SIG-M5 (cell line): ENCODE results near the gene REEP1.
"Not testable (repeated sequence)": the region's sequence is repeated elsewhere in the genome, so short reads cannot be mapped to it uniquely, and the experiment has no call there.

Experiments
- DNase-seq: peaks from one replicate; lab custom pipeline; 2025; lab: John Stamatoyannopoulos, UW

Gene REEP1

GRCh38 chr2:86224645-86225355 lies 112.6 kb downstream of the REEP1 start:
- DNase-seq, result no peak

- no peak for DNase-seq
Observed at GRCh38 chr2:86223927-86224560, 113.4 kb downstream of the REEP1 start.

DNA sequence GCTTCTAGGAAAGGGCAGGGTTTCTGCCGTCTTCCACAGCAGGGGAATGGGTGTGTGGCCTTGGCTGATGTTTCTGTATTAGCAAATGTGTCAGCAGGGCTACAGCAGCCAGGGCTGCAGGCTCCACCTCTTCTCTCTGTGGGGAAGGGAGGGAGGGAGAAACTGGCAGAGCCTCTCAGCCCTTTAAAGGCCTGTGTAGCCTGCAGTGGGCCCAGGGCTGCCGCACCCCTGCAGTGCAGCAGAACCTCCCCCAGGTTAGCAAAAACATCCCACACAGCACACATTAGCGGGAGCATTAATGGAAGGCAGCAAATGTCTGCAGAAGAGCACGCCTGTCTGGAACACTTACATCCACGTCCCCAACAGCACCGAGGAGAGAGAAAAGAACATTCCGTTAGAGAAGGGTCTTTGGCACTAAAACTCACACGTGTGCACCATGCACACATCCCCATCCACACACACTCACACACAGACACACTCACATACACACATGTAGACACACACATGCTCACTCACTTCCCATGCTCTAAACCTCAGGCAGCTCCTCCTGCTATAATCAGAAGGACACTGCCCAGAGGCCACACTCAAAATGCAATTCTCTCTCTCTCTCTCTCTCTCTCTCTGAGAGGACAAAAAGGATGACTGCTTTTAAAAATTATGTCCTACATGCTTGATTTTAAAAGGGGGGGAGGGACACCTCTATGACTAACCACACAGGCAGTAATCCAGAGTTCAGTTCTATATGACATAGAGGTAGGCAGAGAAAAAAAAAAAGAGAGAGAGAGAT lies 114.1 kb downstream of the REEP1 start:
- no peak for DNase-seq

- DNase-seq, result peak; percentile 42
Observed at GRCh38 chr2:86221066-86221684, 116.3 kb downstream of the REEP1 start.

GRCh38 chr2:86219896-86220295 lies 117.5 kb downstream of the REEP1 start:
- DNase-seq, result no peak

- DNase-seq, result no peak
Observed at GRCh38 chr2:86218124-86218523, 119.3 kb downstream of the REEP1 start.

DNA sequence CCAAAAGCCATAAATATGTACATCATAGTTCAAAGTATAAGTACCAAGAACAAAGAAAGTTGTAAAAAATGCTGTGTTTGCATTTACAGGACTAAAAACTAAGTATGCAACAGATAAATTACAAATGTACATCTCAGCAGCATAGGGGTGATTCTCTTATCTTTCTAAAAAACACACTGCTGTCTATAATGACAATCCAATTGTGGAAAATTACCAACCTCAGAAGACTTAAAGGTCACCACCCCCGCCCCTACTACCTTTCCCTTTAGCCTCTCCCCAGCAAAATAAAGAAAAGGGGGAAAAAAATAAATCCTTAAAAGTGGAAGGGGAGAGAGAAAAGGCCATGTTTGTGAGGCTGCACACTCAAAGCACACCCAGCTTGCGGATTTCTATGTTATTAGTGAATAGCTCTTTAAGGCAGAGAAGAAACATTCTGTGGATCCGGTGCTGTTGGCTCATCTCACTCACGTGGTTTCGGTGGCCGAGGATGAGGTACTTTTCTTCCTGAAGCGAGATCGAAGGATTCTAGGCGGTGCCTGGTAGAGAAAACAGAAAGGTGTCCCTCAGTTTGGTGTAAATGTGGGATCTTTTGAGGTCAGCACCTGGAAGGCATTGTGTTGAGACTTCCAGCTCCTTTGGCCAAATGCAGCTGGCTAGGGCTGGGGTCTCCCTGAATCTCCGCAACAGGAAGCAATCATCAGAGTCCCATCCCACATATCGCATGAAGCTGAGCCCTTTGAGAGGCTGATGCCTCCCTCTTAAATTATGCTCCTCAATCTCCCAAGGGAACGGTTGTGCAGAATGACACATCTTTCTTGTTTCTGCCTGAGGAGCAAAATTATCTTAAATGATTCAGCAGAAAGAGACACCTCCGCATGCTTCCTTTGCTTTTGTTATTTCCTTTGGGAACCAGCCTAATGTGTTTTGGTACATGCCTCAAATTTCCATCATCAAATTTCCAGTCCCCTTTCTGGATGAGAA lies 120.6 kb downstream of the REEP1 start:
- DNase-seq, result no peak

GRCh38 chr2:86214503-86214832 lies 123.0 kb downstream of the REEP1 start:
- no peak for DNase-seq

DNA sequence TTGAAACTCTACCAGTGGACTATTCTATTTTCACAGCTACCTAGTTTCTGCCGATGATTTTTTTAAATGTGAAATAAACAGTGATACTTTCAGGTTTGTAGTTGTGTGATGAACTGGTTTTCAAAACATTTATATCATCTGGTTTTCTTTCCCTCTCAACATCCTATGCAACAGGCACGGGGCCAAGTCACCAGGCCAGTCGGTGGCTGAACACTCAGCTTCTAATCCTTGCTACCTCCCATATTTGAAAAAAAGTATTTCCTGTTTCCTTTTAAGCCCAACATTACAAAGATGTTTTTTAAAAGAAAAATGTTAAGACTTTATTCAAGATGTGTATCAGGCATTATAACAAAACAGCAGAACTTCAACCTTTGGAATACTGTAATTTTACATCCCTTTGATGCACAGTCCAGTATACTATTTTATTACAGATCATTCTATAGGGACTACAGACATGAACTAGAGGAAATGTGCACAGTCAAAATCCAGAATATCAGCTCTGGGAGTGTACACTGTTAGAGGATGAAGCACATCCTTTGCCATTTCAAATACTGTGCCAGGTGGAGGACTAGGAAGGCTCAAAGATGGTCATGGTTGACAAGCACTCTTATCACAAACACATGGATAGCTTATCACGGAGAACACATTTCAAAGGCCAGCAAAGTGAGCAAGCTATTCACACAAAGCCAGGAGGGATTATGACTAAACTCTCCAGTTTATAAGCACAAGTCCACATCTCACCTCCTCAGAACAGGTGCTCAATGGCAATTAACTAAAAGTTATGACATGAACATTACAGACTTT lies 123.5 kb downstream of the REEP1 start:
- DNase-seq, result no peak

DNA sequence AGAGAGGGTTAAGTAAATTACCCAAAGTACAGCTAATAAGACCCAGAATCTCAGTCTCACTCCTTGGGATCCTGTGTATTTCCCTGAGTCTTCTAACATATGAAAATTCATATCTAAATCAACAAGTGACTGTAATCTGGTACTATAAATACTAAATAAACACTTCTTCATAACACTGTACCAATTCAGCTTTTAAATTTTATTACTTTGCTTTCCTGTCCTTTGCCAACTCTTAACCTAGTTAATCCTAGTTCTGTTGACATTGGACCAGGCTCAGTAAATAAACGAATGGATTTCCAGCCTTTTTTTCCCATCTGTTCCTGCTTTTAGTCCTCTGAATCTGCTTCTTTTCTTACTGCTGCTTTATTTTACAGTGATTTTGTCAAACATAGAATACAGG lies 124.4 kb downstream of the REEP1 start:
- DNase-seq, result no peak

- DNase-seq, result no peak
Observed at GRCh38 chr2:86211796-86212188, 125.6 kb downstream of the REEP1 start.

DNA sequence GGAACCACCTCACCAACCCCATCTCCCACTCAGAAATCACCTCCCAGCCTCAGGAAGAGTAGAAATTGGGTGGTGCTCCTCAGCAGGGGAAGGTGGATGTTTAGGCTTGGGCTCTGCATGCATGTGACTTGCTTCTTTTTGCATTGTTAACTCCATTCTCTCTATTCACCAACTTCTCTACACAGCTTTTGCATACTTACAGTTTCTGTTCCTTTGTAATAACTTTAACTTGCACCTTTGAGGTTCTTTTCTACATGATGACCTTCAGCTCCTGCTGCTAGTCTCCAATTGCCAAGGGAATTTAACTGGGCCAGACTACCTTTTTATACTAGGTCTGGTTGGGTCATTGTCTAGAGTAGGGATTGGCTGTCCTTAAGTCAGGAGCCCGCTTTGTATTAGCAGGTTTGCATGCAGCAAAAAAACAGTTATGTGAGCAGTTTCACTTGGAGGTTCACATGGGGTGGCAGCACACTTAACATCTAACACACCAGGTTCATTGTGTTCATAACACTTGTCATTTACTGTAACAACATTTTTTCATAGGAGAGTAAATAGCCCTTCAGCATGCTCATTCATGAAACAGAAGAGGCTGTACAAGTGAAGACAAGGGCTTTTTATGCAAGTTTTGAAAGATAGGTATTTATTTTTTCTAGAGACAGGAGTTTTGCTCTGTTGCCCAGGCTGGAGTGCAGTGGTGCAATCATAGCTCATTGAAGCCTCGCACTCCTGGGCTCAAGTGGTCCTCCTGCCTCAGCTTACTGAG lies 126.2 kb downstream of the REEP1 start:
- no peak for DNase-seq

DNA sequence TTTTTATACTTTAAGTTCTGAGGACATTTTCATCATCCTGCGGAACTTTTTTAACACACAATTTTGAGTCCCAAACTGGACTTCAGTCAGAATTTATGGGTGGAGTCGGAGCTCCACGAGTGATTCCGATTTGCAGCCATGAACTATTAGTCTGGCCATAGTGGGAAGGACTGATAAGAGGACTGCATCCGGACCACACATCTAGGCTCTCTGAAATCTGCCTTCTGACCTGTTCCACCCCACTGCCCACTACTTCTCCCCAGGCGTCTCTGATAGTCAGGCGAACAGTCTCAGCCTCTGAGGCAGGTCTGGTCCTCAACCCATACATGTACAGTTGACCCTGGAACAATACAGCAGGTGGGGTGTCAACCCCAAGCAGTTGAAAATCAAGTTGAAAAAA lies 133.0 kb downstream of the REEP1 start:
- no peak for DNase-seq

DNA sequence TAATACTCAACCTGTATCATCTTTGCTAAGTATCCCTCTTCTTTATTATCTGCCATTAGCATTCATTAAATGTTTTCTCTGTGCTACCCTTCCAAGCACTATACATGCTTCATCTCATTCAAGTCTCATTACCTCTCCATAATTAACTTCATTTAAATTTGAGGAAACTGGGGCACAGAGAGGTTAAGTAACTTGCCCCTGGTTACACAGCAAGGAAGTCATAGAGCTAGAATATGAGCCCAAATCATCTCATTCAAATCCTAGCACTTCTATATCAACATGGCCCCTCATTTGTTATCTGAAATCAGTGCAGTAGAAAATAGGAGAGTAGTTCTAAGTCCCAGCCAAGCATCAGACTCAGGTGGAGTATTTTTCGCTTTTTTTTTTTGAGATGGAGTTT lies 133.8 kb downstream of the REEP1 start:
- DNase-seq, result no peak

DNA sequence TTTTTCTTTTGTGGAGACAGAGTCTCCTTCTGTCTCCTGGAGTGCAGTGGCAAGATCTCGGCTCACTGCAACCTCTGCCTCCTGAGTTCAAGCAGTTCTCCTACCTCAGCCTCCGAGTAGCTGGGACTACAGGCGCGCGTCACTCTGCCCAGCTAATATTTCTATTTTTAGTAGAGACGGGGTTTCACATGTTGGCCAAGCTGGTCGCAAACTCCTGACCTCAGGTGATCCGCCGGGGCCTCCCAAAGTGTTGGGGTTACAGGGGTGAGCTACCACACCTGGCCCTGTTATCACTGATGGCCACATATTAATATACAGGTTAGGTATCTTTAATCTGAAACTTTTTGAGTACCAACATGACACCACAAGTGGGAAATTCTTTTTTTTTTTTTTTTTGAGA lies 134.7 kb downstream of the REEP1 start:
- no peak for DNase-seq

DNA sequence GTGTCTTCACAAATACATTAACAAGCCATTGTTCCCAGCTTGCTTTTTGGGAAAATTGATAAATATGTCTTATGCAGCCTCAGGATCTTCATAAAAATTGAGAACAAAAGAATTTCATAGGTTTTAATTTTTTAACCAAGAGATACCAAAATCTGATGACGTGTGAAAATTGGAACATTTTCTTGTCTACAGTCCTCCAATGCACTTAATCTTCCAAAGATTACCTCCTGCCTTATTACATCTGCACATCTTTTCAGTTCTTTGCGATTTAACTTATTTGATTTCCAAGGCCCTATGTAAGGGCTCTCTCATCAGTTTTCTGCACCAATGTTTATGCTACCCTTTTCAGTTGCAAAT lies 135.1 kb downstream of the REEP1 start:
- DNase-seq, result no peak

DNA sequence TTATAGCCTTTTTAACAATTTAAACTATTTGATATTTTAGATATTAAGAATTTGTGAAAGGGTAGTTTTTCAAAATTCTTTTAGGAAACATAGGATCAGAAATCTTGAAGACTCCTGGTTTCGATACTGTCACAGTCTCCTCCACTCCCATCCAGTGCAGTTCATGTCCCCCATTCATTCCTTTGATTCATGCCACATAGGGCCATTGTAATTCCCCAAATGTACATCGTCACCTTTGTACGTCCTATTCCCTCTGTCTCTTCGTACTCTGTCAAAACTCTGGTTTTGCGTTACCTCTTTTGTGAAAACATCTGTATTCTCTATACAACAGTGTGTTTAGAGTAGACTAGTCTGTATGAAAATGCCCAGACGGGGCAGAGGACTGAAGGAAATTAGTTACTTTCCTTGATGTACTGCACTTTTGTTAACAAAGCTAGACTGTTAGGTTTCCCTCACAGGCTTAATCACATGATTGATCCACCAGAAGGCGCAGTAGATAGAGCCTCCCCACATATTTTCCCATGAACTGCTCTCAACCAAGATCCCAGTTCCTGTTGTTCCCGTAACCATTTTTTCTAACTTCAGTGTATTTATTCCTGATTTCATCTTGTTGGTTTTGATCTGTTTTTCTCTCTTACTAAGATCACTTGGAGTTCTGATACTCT lies 135.6 kb downstream of the REEP1 start:
- DNase-seq, result no peak

DNA sequence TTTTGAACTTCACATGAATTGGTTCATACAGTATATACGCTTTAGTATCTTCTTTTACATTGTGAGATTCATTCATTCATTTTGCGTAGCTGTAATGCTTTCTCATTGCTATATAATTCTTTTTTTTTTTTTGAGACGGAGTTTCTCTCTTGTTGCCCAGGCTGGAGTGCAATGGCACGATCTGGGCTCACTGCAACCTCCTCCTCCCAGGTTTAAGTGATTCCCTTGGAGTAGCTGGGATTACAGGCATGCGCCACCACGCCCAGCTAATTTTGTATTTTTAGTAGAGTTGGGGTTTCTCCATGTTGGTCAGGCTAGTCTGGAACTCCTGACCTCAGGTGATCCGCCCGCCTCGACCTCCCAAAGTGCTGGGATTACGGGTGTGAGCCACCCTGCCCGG lies 136.9 kb downstream of the REEP1 start:
- not testable (repeated sequence) for DNase-seq

DNA sequence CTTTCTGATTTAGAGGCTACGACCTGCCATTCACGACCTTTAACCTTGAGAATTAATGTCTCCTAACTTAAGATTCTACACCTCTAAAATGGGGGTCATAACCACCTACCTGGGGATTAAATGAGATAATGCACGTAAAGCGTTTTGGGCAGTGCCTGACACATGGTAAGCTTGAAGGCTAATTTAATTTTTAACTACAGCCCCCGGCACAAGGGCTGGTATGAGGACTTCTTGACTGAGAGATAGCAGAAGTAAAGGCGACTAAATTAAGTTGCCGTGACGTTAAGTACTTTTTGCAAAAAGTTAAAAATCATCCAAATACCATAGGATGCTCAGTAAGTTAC lies 137.6 kb downstream of the REEP1 start:
- no peak for DNase-seq
